ENCODE measurements around the gene PPTC7. TPM values are rescaled to one million over a fixed set of nuclear protein-coding genes. Genes with fewer than 3 reads are reported as not detected.

The PPTC7 gene
- total and polyA plus RNA-seq, 10 of the 15 experiments (the other 5 are each of a cell fraction or from before 2014, with no cell fraction given): 4.0 to 69.6 (median 12.3) TPM

GRCh38 chr12:110577864-110578693 is 5.0 kb downstream of the PPTC7 start (continued):
- TF ChIP-seq, protein P1, sequence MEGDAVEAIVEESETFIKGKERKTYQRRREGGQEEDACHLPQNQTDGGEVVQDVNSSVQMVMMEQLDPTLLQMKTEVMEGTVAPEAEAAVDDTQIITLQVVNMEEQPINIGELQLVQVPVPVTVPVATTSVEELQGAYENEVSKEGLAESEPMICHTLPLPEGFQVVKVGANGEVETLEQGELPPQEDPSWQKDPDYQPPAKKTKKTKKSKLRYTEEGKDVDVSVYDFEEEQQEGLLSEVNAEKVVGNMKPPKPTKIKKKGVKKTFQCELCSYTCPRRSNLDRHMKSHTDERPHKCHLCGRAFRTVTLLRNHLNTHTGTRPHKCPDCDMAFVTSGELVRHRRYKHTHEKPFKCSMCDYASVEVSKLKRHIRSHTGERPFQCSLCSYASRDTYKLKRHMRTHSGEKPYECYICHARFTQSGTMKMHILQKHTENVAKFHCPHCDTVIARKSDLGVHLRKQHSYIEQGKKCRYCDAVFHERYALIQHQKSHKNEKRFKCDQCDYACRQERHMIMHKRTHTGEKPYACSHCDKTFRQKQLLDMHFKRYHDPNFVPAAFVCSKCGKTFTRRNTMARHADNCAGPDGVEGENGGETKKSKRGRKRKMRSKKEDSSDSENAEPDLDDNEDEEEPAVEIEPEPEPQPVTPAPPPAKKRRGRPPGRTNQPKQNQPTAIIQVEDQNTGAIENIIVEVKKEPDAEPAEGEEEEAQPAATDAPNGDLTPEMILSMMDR (IDR thresholded peaks at IDR 0.05 in 2 of 3, conservative IDR thresholded peaks at IDR 0.05 in 1 of 3; ENCODE audit: control insufficient read depth in 2 of 3, extremely low read depth in 1 of 3, insufficient read depth in 1 of 3, low read depth in 3 of 3, low read length in 3 of 3): no peak
- TF ChIP-seq ZNF622 (IDR thresholded peaks at IDR 0.05) (no peak), KDM1A (IDR thresholded peaks at IDR 0.05; ENCODE audit: borderline replicate concordance) (no peak), GABPA (IDR thresholded peaks at IDR 0.05; ENCODE audit: low read depth) (no peak), ATF2 (IDR thresholded peaks at IDR 0.05; ENCODE audit: low read length) (no peak; the same call in none of the 2 replicates), YY1 (IDR thresholded peaks at IDR 0.05; ENCODE audit: low read depth, low read length) (no peak), SP1 (IDR thresholded peaks at IDR 0.05; ENCODE audit: low read depth, low read length) (no peak), EED (IDR thresholded peaks at IDR 0.05; ENCODE audit: low read depth) (peak; percentile 62), BRCA1 (IDR thresholded peaks at IDR 0.05; ENCODE audit: low read depth, low read length) (no peak), GATAD2B (conservative IDR thresholded peaks at IDR 0.05; ENCODE audit: low read depth) (peak; percentile 93; the same call in 1 of the 2 replicates), MLLT1 (IDR thresholded peaks at IDR 0.05) (peak; percentile 71), NKRF (conservative IDR thresholded peaks at IDR 0.05) (peak; percentile 28; the same call in 1 of the 2 replicates), RAD51 (IDR thresholded peaks at IDR 0.05) (peak; percentile 75), SREBF2 (IDR thresholded peaks at IDR 0.05; ENCODE audit: low read length) (no peak)
- TF ChIP-seq, protein P2, sequence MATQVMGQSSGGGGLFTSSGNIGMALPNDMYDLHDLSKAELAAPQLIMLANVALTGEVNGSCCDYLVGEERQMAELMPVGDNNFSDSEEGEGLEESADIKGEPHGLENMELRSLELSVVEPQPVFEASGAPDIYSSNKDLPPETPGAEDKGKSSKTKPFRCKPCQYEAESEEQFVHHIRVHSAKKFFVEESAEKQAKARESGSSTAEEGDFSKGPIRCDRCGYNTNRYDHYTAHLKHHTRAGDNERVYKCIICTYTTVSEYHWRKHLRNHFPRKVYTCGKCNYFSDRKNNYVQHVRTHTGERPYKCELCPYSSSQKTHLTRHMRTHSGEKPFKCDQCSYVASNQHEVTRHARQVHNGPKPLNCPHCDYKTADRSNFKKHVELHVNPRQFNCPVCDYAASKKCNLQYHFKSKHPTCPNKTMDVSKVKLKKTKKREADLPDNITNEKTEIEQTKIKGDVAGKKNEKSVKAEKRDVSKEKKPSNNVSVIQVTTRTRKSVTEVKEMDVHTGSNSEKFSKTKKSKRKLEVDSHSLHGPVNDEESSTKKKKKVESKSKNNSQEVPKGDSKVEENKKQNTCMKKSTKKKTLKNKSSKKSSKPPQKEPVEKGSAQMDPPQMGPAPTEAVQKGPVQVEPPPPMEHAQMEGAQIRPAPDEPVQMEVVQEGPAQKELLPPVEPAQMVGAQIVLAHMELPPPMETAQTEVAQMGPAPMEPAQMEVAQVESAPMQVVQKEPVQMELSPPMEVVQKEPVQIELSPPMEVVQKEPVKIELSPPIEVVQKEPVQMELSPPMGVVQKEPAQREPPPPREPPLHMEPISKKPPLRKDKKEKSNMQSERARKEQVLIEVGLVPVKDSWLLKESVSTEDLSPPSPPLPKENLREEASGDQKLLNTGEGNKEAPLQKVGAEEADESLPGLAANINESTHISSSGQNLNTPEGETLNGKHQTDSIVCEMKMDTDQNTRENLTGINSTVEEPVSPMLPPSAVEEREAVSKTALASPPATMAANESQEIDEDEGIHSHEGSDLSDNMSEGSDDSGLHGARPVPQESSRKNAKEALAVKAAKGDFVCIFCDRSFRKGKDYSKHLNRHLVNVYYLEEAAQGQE (IDR thresholded peaks at IDR 0.05; ENCODE audit: low read depth, low read length): no peak

Measured in GM12878 (cell line).